ENCODE results near the gene KLF8.

Gene KLF8

GRCh38 chrX:56313308-56313707, 81.2 kb downstream of the KLF8 start:
- DNase-seq, result no peak

- no peak for DNase-seq
Observed at GRCh38 chrX:56314334-56314733, 82.2 kb downstream of the KLF8 start.

GRCh38 chrX:56318076-56318475, 85.9 kb downstream of the KLF8 start:
- no peak for DNase-seq

GRCh38 chrX:56319165-56319564, 87.0 kb downstream of the KLF8 start:
- DNase-seq, result no peak
